Panc1 (cell line): ENCODE measurements around the gene CDK6. TPM values are rescaled to one million over a fixed set of nuclear protein-coding genes. Genes with fewer than 3 reads are reported as not detected.
A peak's percentile ranks its signal among the peaks of the same experiment; 100 is the strongest.

Experiments used
- ATAC-seq: fragments of 200-7000 bp; cut with Tn5 transposase; 2 replicates; pipeline ENCODE4 v1.9.1; 2020; ENCODE audit warnings: mild to moderate bottlenecking, moderate library complexity
- BruUV-seq: library from RNA; stranded (reverse); fragments of 400-500 nt; replicated peaks from 2 replicates; lab custom pipeline; 2021; lab: Mats Ljungman, UMichigan
- CTCF ChIA-PET: fragments of 300-600 bp; sonication (Branson Sonifier 250); formaldehyde crosslinking; loops from one replicate; lab custom pipeline; 2022; ENCODE audit warnings: antibody characterized with exemption; lab: Charles Lee
- POLR2A ChIA-PET: fragments of 300-600 bp; sonication (Branson Sonifier 250); formaldehyde crosslinking; loops from one replicate; lab custom pipeline; 2022; ENCODE audit warnings: antibody characterized with exemption; lab: Charles Lee
- DNase-seq: peaks from one replicate; pipeline ENCODE4 v3.0.0-alpha.2; 2010; ENCODE audit warnings: low read depth, low spot score
- H3K27ac ChIP-seq: 2 replicates; pipeline ENCODE4 v1.5.1; 2011; ENCODE audit warnings: mild to moderate bottlenecking, low read length, inconsistent platforms
- H3K27me3 ChIP-seq: fragments of 200-500 bp; sonication (Bioruptor generic); 2 replicates; pipeline ENCODE4 v1.6.0; 2014; ENCODE audit warnings: low read length, inconsistent platforms; ENCODE audit not compliant: control insufficient read depth, insufficient read depth
- H3K36me3 ChIP-seq: fragments of 200-500 bp; sonication (Bioruptor generic); 2 replicates; pipeline ENCODE4 v1.5.1; 2014; ENCODE audit warnings: inconsistent platforms, mild to moderate bottlenecking, low read length, moderate library complexity; ENCODE audit not compliant: control insufficient read depth, insufficient read depth
- H3K4me1 ChIP-seq: 2 replicates; pipeline ENCODE4 v1.5.1; 2011; ENCODE audit warnings: inconsistent platforms, mild to moderate bottlenecking, low read length, moderate library complexity; ENCODE audit not compliant: control insufficient read depth, insufficient read depth
- H3K4me3 ChIP-seq, 2 experiments: 2 replicates each; pipeline ENCODE4 v1.5.1; 2011 to 2012; ENCODE audit warnings: low read depth in 2 of 2, low read length in 2 of 2, mild to moderate bottlenecking in 2 of 2, inconsistent platforms in 1 of 2, moderate library complexity in 1 of 2
- H3K9me3 ChIP-seq: fragments of 200-500 bp; sonication (Bioruptor generic); 2 replicates; pipeline ENCODE4 v1.5.1; 2014; ENCODE audit warnings: low read depth, mild to moderate bottlenecking, inconsistent platforms, low read length, moderate library complexity; ENCODE audit not compliant: control insufficient read depth, insufficient read depth
- CTCF ChIP-seq: fragments of 450-650 bp; IDR thresholded peaks from 2 replicates; pipeline ENCODE4 v1.5.1; 2017; ENCODE audit warnings: mild to moderate bottlenecking
- POLR2AphosphoS5 ChIP-seq: IDR thresholded peaks from 2 replicates; pipeline ENCODE4 v1.6.1; 2012; ENCODE audit warnings: mild to moderate bottlenecking, low read depth, low read length, moderate library complexity
- REST ChIP-seq, 2 experiments: IDR thresholded peaks; 2 replicates each; pipeline ENCODE4 v1.6.1; 2011 to 2012; ENCODE audit warnings: low read depth in 2 of 2, control low read depth in 1 of 2, low read length in 1 of 2, mild to moderate bottlenecking in 1 of 2, moderate library complexity in 1 of 2; ENCODE audit not compliant: insufficient read depth in 1 of 2
- SIN3A ChIP-seq: IDR thresholded peaks from 2 replicates; pipeline ENCODE4 v1.6.1; 2012; ENCODE audit warnings: low read depth, mild to moderate bottlenecking, low read length, moderate library complexity, borderline replicate concordance; ENCODE audit not compliant: insufficient read depth
- TCF7L2 ChIP-seq: IDR thresholded peaks from 2 replicates; pipeline ENCODE4 v1.6.1; 2011; ENCODE audit warnings: mild to moderate bottlenecking, low read depth, low read length, inconsistent platforms
- in situ Hi-C: cut with HindIII; loops from 2 replicates; pipeline ENCODE4 v1.10.0; 2016; ENCODE audit warnings: low sequenced_read_pairs, low pct_unique_long_range_greater_than_20kb
- intact Hi-C: fragments of 100-400 bp; cut with micrococcal nuclease; formaldehyde crosslinking; loops from one replicate; pipeline ENCODE4 v1.10.0; 2022; ENCODE audit not compliant: unreplicated experiment
- total RNA-seq: library from RNA; stranded (reverse); gene quantifications from one replicate; pipeline ENCODE4 v1.2.1, GENCODE V29; 2021; ENCODE audit not compliant: unreplicated experiment

CDK6 gene
- total RNA-seq, 1 experiment from 2014 or later: 57.4 TPM

- peak overlapping the region; percentile 97 for H3K27ac ChIP-seq
Measured at GRCh38 chr7:92696584-92696983, 139.8 kb downstream of the CDK6 start.

More at GRCh38 chr7:92696584-92696983, 139.8 kb downstream of the CDK6 start:
- no TSS peak for BruUV-seq
- CTCF ChIA-PET: no interaction called here
- ATAC-seq: no peak
- Histone ChIP-seq H3K9me3 (peaks cover 6% of the 10 kb centered on the region; the same call in 1 of the 2 replicates), H3K4me3 (peak overlapping the region in 1 of 2 experiments; percentile 28; a peak in 1 of 4 replicates), H3K27me3 (no peaks in the 10 kb centered on the region), H3K4me1 (peaks cover 67% of the 10 kb centered on the region), H3K36me3 (no peaks in the 10 kb centered on the region)
- TF ChIP-seq TCF7L2: no peak
- no peak for TF ChIP-seq REST (IDR thresholded peaks at IDR 0.05; ENCODE audit: insufficient read depth in 1 of 2, low read depth in 2 of 2, low read length in 1 of 2)
- no peak for TF ChIP-seq POLR2AphosphoS5
- no peak for TF ChIP-seq CTCF
- no peak for TF ChIP-seq SIN3A
- DNase-seq: no peak
- in situ Hi-C loops (no loop called here), intact Hi-C loops (loop anchor here (5.0 kb wide), 1 partner anchor 74 kb away; no protein-coding TSS in a partner anchor)
- POLR2A ChIA-PET: interaction anchor here (0.6 kb wide), 1 partner anchor 32 kb away, joined by 3 read pairs; no protein-coding TSS in a partner anchor
